Measurements from ENCODE around the gene TEAD1. TPM values are rescaled to one million over a fixed set of nuclear protein-coding genes. Genes with fewer than 3 reads are reported as not detected.
A peak's percentile ranks its signal among the peaks of the same experiment; 100 is the strongest.

Gene TEAD1
- total and polyA plus RNA-seq, 2 experiments from 2014 or later, result 24.5 to 103 TPM

- no peak overlapping the region; the same call in 1 of the 2 replicates for H3K4me2 ChIP-seq
- no peaks in the 10 kb centered on the region for H4K20me1 ChIP-seq (replicated peaks; ENCODE audit: insufficient read depth)
- DNase-seq (ENCODE audit: low spot score) (no peak), ATAC-seq (peak; percentile 43)
- Mint-ChIP-seq H3K27me3 (ENCODE audit: insufficient read depth, low read depth, poor library complexity) (peaks cover 7% of the 10 kb centered on the region), H3K4me3 (no peak overlapping the region), H3K36me3 (ENCODE audit: low read depth) (no peaks in the 10 kb centered on the region; the same call in 2 of the 3 replicates), H3K27ac (peak overlapping the region; percentile 80; the same call in 1 of the 2 replicates), H3K9me3 (no peaks in the 10 kb centered on the region), H3K4me1 (peaks cover 65% of the 10 kb centered on the region)
- H3K79me2 ChIP-seq (replicated peaks; ENCODE audit: insufficient read depth), result peaks cover 97% of the 10 kb centered on the region
- no peaks in the 10 kb centered on the region for H3K36me3 ChIP-seq (ENCODE audit: insufficient read depth)
- no peaks in the 10 kb centered on the region for H3F3A ChIP-seq (replicated peaks; ENCODE audit: low read depth)
- no peaks in the 10 kb centered on the region for H3K9me2 ChIP-seq (ENCODE audit: insufficient read depth)
- no peak overlapping the region for H3K4me3 ChIP-seq
- no peak overlapping the region for H2AFZ ChIP-seq
- H3K4me1 ChIP-seq (ENCODE audit: insufficient read depth), result peaks cover 56% of the 10 kb centered on the region
- H3K27ac ChIP-seq (ENCODE audit: low read depth), result peak overlapping the region; percentile 81
- no peaks in the 10 kb centered on the region for H3K27me3 ChIP-seq (ENCODE audit: insufficient read depth)
- no peak for TF ChIP-seq ETS1 (IDR thresholded peaks at IDR 0.05)
- TF ChIP-seq JUNB (IDR thresholded peaks at IDR 0.05; ENCODE audit: unreplicated experiment), result no peak
- no peak for TF ChIP-seq ZNF331 (CRISPR knock-in tag; IDR thresholded peaks at IDR 0.05; ENCODE audit: low read depth)
- TF ChIP-seq CREB1 (CRISPR knock-in tag; IDR thresholded peaks at IDR 0.05; ENCODE audit: low read depth), result no peak
- no peak for TF ChIP-seq POLR2AphosphoS5 (IDR thresholded peaks at IDR 0.05; ENCODE audit: low read depth)
- no peak for TF ChIP-seq STAT1 (IDR thresholded peaks at IDR 0.05; ENCODE audit: unreplicated experiment)
- no peak for TF ChIP-seq CTCF (conservative IDR thresholded peaks at IDR 0.05; ENCODE audit: low read depth in 2 of 2)
- TF ChIP-seq EZH2 (IDR thresholded peaks at IDR 0.05; ENCODE audit: low read depth, unreplicated experiment), result no peak
- TF ChIP-seq ZNF114 (CRISPR knock-in tag; IDR thresholded peaks at IDR 0.05), result no peak
- TF ChIP-seq ZNF462 (CRISPR knock-in tag; IDR thresholded peaks at IDR 0.05), result no peak
- no peak for TF ChIP-seq EZH2phosphoT487 (IDR thresholded peaks at IDR 0.05; ENCODE audit: unreplicated experiment)
- no peak for TF ChIP-seq REST (IDR thresholded peaks at IDR 0.05; ENCODE audit: unreplicated experiment)
- TF ChIP-seq NANOG (IDR thresholded peaks at IDR 0.05; ENCODE audit: borderline replicate concordance), result no peak
These were observed 166.8 kb downstream of the TEAD1 start for GRCh38 chr11:12840871-12841660.
